Stimulated activated CD4-positive, alpha-beta T cell treated with anti-CD3 and anti-CD28 coated beads, Interleukin-4, amount 100 ng/mL, for 48 hours (primary cell): ENCODE results near the gene ATL2.
"Not testable (repeated sequence)": the region's sequence is repeated elsewhere in the genome, so short reads cannot be mapped to it uniquely, and the experiment has no call there.

Source experiments
- DNase-seq, 2 donors: peaks; one replicate each; pipeline ENCODE4 v3.0.0-alpha.2; 2020; ENCODE audit warnings: low read depth in 2 of 2

ATL2 gene

GRCh38 chr2:38327580-38327979 lies 49.5 kb downstream of the ATL2 start:
- no peak for DNase-seq

- no peak for DNase-seq
Measured at GRCh38 chr2:38323623-38324022, 53.5 kb downstream of the ATL2 start.

- no peak for DNase-seq
Measured at GRCh38 chr2:38322224-38322914, 54.7 kb downstream of the ATL2 start.

- not testable (repeated sequence) for DNase-seq
Measured at GRCh38 chr2:38319240-38319639, 57.8 kb downstream of the ATL2 start.

- no peak for DNase-seq
Measured at GRCh38 chr2:38317725-38318124, 59.3 kb downstream of the ATL2 start.

- DNase-seq = no peak
Measured at GRCh38 chr2:38315707-38316333, 61.3 kb downstream of the ATL2 start.

GRCh38 chr2:38308821-38309220 lies 68.3 kb downstream of the ATL2 start:
- no peak for DNase-seq

- no peak for DNase-seq
Measured at GRCh38 chr2:38301969-38302702, 74.9 kb downstream of the ATL2 start.

- DNase-seq = peak; percentile 9 to 36
Measured at GRCh38 chr2:38301340-38301968, 75.6 kb downstream of the ATL2 start.

GRCh38 chr2:38298539-38298938 lies 78.5 kb downstream of the ATL2 start:
- DNase-seq = no peak

GRCh38 chr2:38296197-38296780 lies 80.8 kb downstream of the ATL2 start:
- DNase-seq = no peak

- no peak for DNase-seq
Measured at GRCh38 chr2:38294597-38294996, 82.5 kb downstream of the ATL2 start.

GRCh38 chr2:38293152-38293865 lies 83.8 kb downstream of the ATL2 start:
- DNase-seq = no peak

GRCh38 chr2:38290332-38290731 lies 86.7 kb downstream of the ATL2 start:
- DNase-seq = no peak

GRCh38 chr2:38284971-38285370 lies 92.1 kb downstream of the ATL2 start:
- DNase-seq = no peak

GRCh38 chr2:38281095-38281742 lies 95.9 kb downstream of the ATL2 start:
- no peak for DNase-seq

- no peak for DNase-seq
Measured at GRCh38 chr2:38279201-38279600, 97.9 kb downstream of the ATL2 start.

GRCh38 chr2:38278117-38278438 lies 99.0 kb downstream of the ATL2 start:
- not testable (repeated sequence) for DNase-seq

- DNase-seq = no peak
Measured at GRCh38 chr2:38277245-38278116, 99.6 kb downstream of the ATL2 start.
